ENCODE results near the gene ALKBH6.
"Not testable (repeated sequence)": the region's sequence is repeated elsewhere in the genome, so short reads cannot be mapped to it uniquely, and the experiment has no call there.

Gene ALKBH6

GRCh38 chr19:36046443-36047050, 32.5 kb upstream of the ALKBH6 start:
- Histone ChIP-seq H3K27ac (ENCODE audit: low read depth, low read length) (peak overlapping the region; percentile 35), H3K27me3 (ENCODE audit: control insufficient read depth, insufficient read depth, low read length) (no peaks in the 10 kb centered on the region), H3K4me3 (ENCODE audit: low read length) (no peak overlapping the region), H3K36me3 (ENCODE audit: control insufficient read depth, insufficient read depth, low read length) (no peaks in the 10 kb centered on the region), H3K9ac (ENCODE audit: low read length) (no peak overlapping the region), H3K4me1 (ENCODE audit: control insufficient read depth, insufficient read depth, low read length) (peaks cover 22% of the 10 kb centered on the region)

GRCh38 chr19:36043952-36044351, 29.9 kb upstream of the ALKBH6 start:
- Histone ChIP-seq H3K27me3 (ENCODE audit: control insufficient read depth, insufficient read depth, low read length) (no peaks in the 10 kb centered on the region), H3K4me1 (ENCODE audit: control insufficient read depth, insufficient read depth, low read length) (peaks cover 22% of the 10 kb centered on the region), H3K27ac (ENCODE audit: low read depth, low read length) (peak overlapping the region; percentile 57), H3K9ac (ENCODE audit: low read length) (no peak overlapping the region), H3K36me3 (ENCODE audit: control insufficient read depth, insufficient read depth, low read length) (no peaks in the 10 kb centered on the region), H3K4me3 (ENCODE audit: low read length) (no peak overlapping the region)

GRCh38 chr19:36041831-36042230, 27.8 kb upstream of the ALKBH6 start:
- H3K4me3 ChIP-seq (ENCODE audit: low read length) = no peak overlapping the region
- H3K27ac ChIP-seq (ENCODE audit: low read depth, low read length) = peak overlapping the region; percentile 5
- H3K36me3 ChIP-seq (ENCODE audit: control insufficient read depth, insufficient read depth, low read length) = peaks cover 2% of the 10 kb centered on the region
- H3K4me1 ChIP-seq (ENCODE audit: control insufficient read depth, insufficient read depth, low read length) = peaks cover 19% of the 10 kb centered on the region
- no peak overlapping the region for H3K9ac ChIP-seq (ENCODE audit: low read length)
- H3K27me3 ChIP-seq (ENCODE audit: control insufficient read depth, insufficient read depth, low read length) = no peaks in the 10 kb centered on the region

- not testable (repeated sequence) for H3K9ac ChIP-seq (ENCODE audit: low read length); H3K27ac ChIP-seq (ENCODE audit: low read depth, low read length); H3K27me3 ChIP-seq (ENCODE audit: control insufficient read depth, insufficient read depth, low read length); H3K4me3 ChIP-seq (ENCODE audit: low read length); H3K36me3 ChIP-seq (ENCODE audit: control insufficient read depth, insufficient read depth, low read length)
- H3K4me1 ChIP-seq (ENCODE audit: control insufficient read depth, insufficient read depth, low read length) = peaks cover 15% of the 10 kb centered on the region
Observed at GRCh38 chr19:36041092-36041491, 27.1 kb upstream of the ALKBH6 start.

- H3K36me3 ChIP-seq (ENCODE audit: control insufficient read depth, insufficient read depth, low read length) = peaks cover 2% of the 10 kb centered on the region
- H3K27me3 ChIP-seq (ENCODE audit: control insufficient read depth, insufficient read depth, low read length) = no peaks in the 10 kb centered on the region
- peaks cover 15% of the 10 kb centered on the region for H3K4me1 ChIP-seq (ENCODE audit: control insufficient read depth, insufficient read depth, low read length)
- no peak overlapping the region for H3K4me3 ChIP-seq (ENCODE audit: low read length)
- H3K27ac ChIP-seq (ENCODE audit: low read depth, low read length) = no peak overlapping the region
- H3K9ac ChIP-seq (ENCODE audit: low read length) = no peak overlapping the region
Observed at GRCh38 chr19:36040495-36040894, 26.5 kb upstream of the ALKBH6 start.

GRCh38 chr19:36032251-36033104, 18.5 kb upstream of the ALKBH6 start, which contains the start of gene CLIP3:
CLIP3 (minus strand) TSS chr19:36032873; CDS start chr19:36032357, 516 bp downstream.
- H3K27ac ChIP-seq (ENCODE audit: low read depth, low read length) = peak within 1 kb of the TSS; percentile 87
- H3K36me3 ChIP-seq (ENCODE audit: control insufficient read depth, insufficient read depth, low read length) = peaks cover 2% of the 10 kb centered on the region
- no peak within 1 kb of the TSS for H3K9ac ChIP-seq (ENCODE audit: low read length)
- no peaks in the 10 kb centered on the region for H3K27me3 ChIP-seq (ENCODE audit: control insufficient read depth, insufficient read depth, low read length)
- H3K4me1 ChIP-seq (ENCODE audit: control insufficient read depth, insufficient read depth, low read length) = peaks cover 2% of the 10 kb centered on the region
- peak within 1 kb of the TSS; percentile 69 for H3K4me3 ChIP-seq (ENCODE audit: low read length)

GRCh38 chr19:36031308-36031707, 17.3 kb upstream of the ALKBH6 start:
- H3K36me3 ChIP-seq (ENCODE audit: control insufficient read depth, insufficient read depth, low read length) = peaks cover 2% of the 10 kb centered on the region
- H3K4me1 ChIP-seq (ENCODE audit: control insufficient read depth, insufficient read depth, low read length) = peaks cover 2% of the 10 kb centered on the region
- no peaks in the 10 kb centered on the region for H3K27me3 ChIP-seq (ENCODE audit: control insufficient read depth, insufficient read depth, low read length)
- no peak overlapping the region for H3K27ac ChIP-seq (ENCODE audit: low read depth, low read length)
- H3K9ac ChIP-seq (ENCODE audit: low read length) = no peak overlapping the region
- H3K4me3 ChIP-seq (ENCODE audit: low read length) = no peak overlapping the region

GRCh38 chr19:36030264-36031148, 16.5 kb upstream of the ALKBH6 start:
- Histone ChIP-seq H3K9ac (ENCODE audit: low read length) (no peak overlapping the region), H3K4me1 (ENCODE audit: control insufficient read depth, insufficient read depth, low read length) (peaks cover 2% of the 10 kb centered on the region), H3K27me3 (ENCODE audit: control insufficient read depth, insufficient read depth, low read length) (no peaks in the 10 kb centered on the region), H3K4me3 (ENCODE audit: low read length) (no peak overlapping the region), H3K36me3 (ENCODE audit: control insufficient read depth, insufficient read depth, low read length) (peaks cover 8% of the 10 kb centered on the region), H3K27ac (ENCODE audit: low read depth, low read length) (no peak overlapping the region)

GRCh38 chr19:36028313-36029041, 14.5 kb upstream of the ALKBH6 start:
- no peaks in the 10 kb centered on the region for H3K27me3 ChIP-seq (ENCODE audit: control insufficient read depth, insufficient read depth, low read length)
- peaks cover 8% of the 10 kb centered on the region for H3K36me3 ChIP-seq (ENCODE audit: control insufficient read depth, insufficient read depth, low read length)
- H3K27ac ChIP-seq (ENCODE audit: low read depth, low read length) = no peak overlapping the region
- no peak overlapping the region for H3K9ac ChIP-seq (ENCODE audit: low read length)
- peaks cover 2% of the 10 kb centered on the region for H3K4me1 ChIP-seq (ENCODE audit: control insufficient read depth, insufficient read depth, low read length)
- H3K4me3 ChIP-seq (ENCODE audit: low read length) = no peak overlapping the region

GRCh38 chr19:36027696-36028095, 13.7 kb upstream of the ALKBH6 start:
- Histone ChIP-seq H3K4me3 (ENCODE audit: low read length) (no peak overlapping the region), H3K36me3 (ENCODE audit: control insufficient read depth, insufficient read depth, low read length) (peaks cover 8% of the 10 kb centered on the region), H3K27ac (ENCODE audit: low read depth, low read length) (no peak overlapping the region), H3K27me3 (ENCODE audit: control insufficient read depth, insufficient read depth, low read length) (no peaks in the 10 kb centered on the region), H3K9ac (ENCODE audit: low read length) (no peak overlapping the region), H3K4me1 (ENCODE audit: control insufficient read depth, insufficient read depth, low read length) (peaks cover 2% of the 10 kb centered on the region)

- Histone ChIP-seq H3K27me3 (ENCODE audit: control insufficient read depth, insufficient read depth, low read length) (no peaks in the 10 kb centered on the region), H3K4me3 (ENCODE audit: low read length) (no peak overlapping the region), H3K9ac (ENCODE audit: low read length) (no peak overlapping the region), H3K36me3 (ENCODE audit: control insufficient read depth, insufficient read depth, low read length) (peaks cover 8% of the 10 kb centered on the region), H3K27ac (ENCODE audit: low read depth, low read length) (no peak overlapping the region), H3K4me1 (ENCODE audit: control insufficient read depth, insufficient read depth, low read length) (no peaks in the 10 kb centered on the region)
Observed at GRCh38 chr19:36026091-36026876, 12.3 kb upstream of the ALKBH6 start.

Data from rectal smooth muscle tissue (tissue), 1 donor.